ENCODE results near the gene NFIC.
"Not testable (repeated sequence)": the region's sequence is repeated elsewhere in the genome, so short reads cannot be mapped to it uniquely, and the experiment has no call there.

NFIC gene

GRCh38 chr19:3348042-3348441 is 18.3 kb upstream of the NFIC start:
- no peak overlapping the region for H3K27ac ChIP-seq
- no peak for TF ChIP-seq ZFX (IDR thresholded peaks at IDR 0.05; ENCODE audit: borderline replicate concordance)
- TF ChIP-seq, protein P1, sequence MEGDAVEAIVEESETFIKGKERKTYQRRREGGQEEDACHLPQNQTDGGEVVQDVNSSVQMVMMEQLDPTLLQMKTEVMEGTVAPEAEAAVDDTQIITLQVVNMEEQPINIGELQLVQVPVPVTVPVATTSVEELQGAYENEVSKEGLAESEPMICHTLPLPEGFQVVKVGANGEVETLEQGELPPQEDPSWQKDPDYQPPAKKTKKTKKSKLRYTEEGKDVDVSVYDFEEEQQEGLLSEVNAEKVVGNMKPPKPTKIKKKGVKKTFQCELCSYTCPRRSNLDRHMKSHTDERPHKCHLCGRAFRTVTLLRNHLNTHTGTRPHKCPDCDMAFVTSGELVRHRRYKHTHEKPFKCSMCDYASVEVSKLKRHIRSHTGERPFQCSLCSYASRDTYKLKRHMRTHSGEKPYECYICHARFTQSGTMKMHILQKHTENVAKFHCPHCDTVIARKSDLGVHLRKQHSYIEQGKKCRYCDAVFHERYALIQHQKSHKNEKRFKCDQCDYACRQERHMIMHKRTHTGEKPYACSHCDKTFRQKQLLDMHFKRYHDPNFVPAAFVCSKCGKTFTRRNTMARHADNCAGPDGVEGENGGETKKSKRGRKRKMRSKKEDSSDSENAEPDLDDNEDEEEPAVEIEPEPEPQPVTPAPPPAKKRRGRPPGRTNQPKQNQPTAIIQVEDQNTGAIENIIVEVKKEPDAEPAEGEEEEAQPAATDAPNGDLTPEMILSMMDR (IDR thresholded peaks at IDR 0.05), result no peak

DNA sequence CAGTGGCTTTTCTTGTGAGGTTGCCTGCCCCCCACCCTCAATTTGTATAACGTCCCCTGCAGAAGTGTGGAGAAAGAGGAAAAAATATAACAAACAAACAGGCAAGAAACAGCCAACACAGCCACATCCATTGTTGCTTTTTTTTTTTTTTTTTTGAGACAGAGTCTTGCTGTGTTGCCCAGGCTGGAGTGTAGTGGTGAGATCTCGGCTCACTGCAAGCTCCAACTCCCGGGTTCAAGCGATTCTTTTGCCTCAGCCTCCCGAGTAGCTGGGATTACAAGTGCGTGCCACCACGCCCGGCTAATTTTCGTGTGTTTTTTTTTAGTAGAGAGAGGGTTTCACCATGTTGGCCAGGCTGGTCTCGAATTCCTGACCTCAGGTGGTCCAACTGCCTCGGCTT is 17.9 kb upstream of the NFIC start:
- not testable (repeated sequence) for H3K27ac ChIP-seq

DNA sequence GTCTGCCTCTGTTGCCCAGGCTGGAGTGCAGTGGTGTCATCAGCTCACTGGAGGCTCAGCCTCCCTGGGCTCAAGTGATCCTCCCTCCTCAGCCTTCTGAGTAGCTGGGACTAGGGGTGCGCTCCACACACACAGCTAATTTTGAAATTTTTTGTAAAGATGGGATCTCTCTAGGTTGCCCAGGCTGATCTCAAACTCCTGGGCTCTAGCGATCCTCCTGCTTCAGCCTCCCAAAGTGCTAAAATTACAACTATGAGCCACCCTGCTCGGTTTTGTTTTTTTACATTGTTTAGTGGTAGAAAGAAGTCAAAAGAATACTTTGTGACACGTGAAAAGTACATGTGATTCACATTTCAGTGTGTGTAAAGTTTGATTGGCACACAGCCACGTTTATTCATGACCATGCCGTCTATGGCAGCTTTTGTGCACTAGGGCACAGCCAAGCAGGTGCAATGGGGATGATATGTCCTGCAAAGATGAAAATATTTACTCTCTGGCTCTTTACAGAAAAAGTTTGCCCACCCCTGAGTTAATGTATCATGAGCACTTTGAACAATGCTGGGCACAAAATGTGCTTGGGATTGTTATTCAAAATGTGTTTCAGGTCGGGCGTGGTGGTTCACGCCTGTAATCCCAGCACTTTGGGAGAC is 16.2 kb upstream of the NFIC start:
- TF ChIP-seq ZFX (IDR thresholded peaks at IDR 0.05; ENCODE audit: borderline replicate concordance), result no peak
- TF ChIP-seq, protein P1 (IDR thresholded peaks at IDR 0.05), result no peak

GRCh38 chr19:3351702-3352447 is 14.5 kb upstream of the NFIC start:
- TF ChIP-seq ZFX (IDR thresholded peaks at IDR 0.05; ENCODE audit: borderline replicate concordance), result no peak
- TF ChIP-seq, protein P1 (IDR thresholded peaks at IDR 0.05), result no peak
- no peak overlapping the region for H3K27ac ChIP-seq

More for the DNA sequence above, 16.2 kb upstream of the NFIC start:
- no peak overlapping the region for H3K27ac ChIP-seq

DNA sequence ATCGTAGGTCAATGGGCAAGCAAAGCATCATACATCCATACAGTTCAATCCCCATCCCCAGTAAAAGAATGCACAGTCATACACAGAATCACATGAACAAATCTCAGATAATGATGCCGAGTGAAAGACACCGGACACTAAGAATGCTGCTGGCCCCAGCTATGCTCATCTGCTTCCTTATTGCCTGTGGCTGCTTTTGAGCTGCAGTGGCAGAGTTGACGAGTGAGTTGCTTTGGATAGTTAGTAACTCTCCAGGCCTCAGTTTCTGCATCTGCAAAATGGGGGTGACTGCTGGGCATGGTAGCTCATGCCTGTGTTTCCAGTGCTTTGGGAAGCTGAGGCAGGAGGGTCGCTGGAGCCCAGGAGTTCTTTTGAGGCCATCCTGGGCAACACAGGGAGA is 12.9 kb upstream of the NFIC start:
- H3K27ac ChIP-seq, result no peak overlapping the region
- TF ChIP-seq, protein P1 (IDR thresholded peaks at IDR 0.05), result no peak
- no peak for TF ChIP-seq ZFX (IDR thresholded peaks at IDR 0.05; ENCODE audit: borderline replicate concordance)

DNA sequence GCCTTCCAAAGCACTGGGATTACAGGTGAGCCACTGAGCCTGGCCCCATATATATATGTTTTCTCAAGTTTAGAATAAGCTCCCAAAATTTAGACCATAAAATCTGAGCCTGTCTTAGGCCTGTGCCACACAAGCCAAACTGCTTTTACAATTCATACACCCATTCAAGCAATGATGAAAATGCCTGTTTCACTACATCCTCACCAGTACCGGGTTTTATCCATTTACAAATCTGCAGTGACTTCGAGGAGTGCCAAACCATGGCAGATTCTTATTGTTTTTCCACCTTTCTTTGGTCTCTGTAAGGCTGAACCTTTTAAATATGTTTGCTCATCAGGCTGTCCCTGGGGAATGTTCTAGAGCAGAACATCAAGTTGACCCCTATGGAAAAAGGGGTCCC is 9.6 kb upstream of the NFIC start:
- TF ChIP-seq, protein P1 (IDR thresholded peaks at IDR 0.05), result no peak
- TF ChIP-seq ZFX (IDR thresholded peaks at IDR 0.05; ENCODE audit: borderline replicate concordance), result no peak

DNA sequence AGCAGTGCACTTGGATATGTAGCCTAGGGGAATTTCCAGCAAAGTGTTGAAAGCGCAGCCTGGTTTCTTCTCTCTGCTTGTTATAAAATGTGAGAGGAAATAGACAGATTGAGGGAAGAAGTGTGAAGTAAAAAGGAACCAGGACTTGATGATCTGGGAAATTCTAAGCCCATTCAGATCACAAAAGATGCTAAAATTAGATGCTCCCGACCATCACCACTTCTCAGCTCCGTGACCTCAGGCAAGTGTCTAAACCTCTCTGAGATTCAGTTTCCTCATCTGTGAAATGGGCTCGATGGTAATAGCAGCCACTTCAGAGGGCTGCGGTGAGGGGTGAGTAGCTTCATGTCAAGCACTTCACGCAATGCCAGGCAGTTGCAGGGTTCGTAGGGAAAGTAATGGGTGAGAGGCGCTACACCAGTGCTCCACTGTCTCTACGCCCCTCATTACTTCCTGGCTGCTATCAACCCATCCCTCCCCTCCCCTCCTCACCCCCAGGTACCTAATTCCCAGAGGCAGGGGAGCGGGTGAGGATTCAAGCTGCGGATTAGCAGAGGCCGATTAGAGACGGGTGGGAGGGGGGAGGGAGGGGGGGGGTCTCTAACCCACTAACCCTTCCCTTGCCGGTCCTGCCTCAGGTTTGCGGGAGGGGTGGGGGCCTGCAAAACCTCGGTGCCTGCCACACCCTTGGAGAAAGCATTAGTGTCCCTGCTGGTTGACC is 9.0 kb upstream of the NFIC start:
- TF ChIP-seq ZFX (IDR thresholded peaks at IDR 0.05; ENCODE audit: borderline replicate concordance), result no peak
- TF ChIP-seq, protein P1 (IDR thresholded peaks at IDR 0.05), result no peak
- H3K27ac ChIP-seq, result peak overlapping the region; percentile 7; the same call in 1 of the 2 replicates

More for the DNA sequence above, 9.6 kb upstream of the NFIC start:
- peak overlapping the region; percentile 7; the same call in 1 of the 2 replicates for H3K27ac ChIP-seq
